ENCODE results near the gene GNB2. TPM values are rescaled to one million over a fixed set of nuclear protein-coding genes. Genes with fewer than 3 reads are reported as not detected.

The GNB2 gene
- total RNA-seq, 2 donors from 2014 or later = 292 to 312 TPM

GRCh38 chr7:100682991-100683658 lies 9.6 kb downstream of the GNB2 start:
- intact Hi-C loops (cut with DNase I) = no loop called here
- no peak for DNase-seq
- no peak overlapping the region for H3K27ac ChIP-seq
- peaks cover 31% of the 10 kb centered on the region for H3K36me3 ChIP-seq
- H3K4me1 ChIP-seq = no peaks in the 10 kb centered on the region
- H3K9ac ChIP-seq (ENCODE audit: low read depth in 2 of 2, low read length in 2 of 2) = no peak overlapping the region
- no peaks in the 10 kb centered on the region for H3K27me3 ChIP-seq
- TF ChIP-seq CTCF (IDR thresholded peaks at IDR 0.05) = no peak
- H3K9me3 ChIP-seq = no peaks in the 10 kb centered on the region
- no peak overlapping the region for H3K4me3 ChIP-seq

GRCh38 chr7:100683659-100684533 lies 10.4 kb downstream of the GNB2 start:
- no peaks in the 10 kb centered on the region for H3K9me3 ChIP-seq
- no peak overlapping the region for H3K4me3 ChIP-seq
- TF ChIP-seq CTCF (IDR thresholded peaks at IDR 0.05) = no peak
- no peak for DNase-seq
- H3K4me1 ChIP-seq = no peaks in the 10 kb centered on the region
- H3K27ac ChIP-seq = no peak overlapping the region
- H3K9ac ChIP-seq (ENCODE audit: low read depth in 2 of 2, low read length in 2 of 2) = no peak overlapping the region
- intact Hi-C loops (cut with DNase I) = no loop called here
- no peaks in the 10 kb centered on the region for H3K27me3 ChIP-seq
- peaks cover 24% of the 10 kb centered on the region for H3K36me3 ChIP-seq

- intact Hi-C loops (cut with DNase I) = no loop called here
- no peak for DNase-seq
Observed at GRCh38 chr7:100684534-100685042, 11.0 kb downstream of the GNB2 start.

GRCh38 chr7:100685049-100685605 lies 11.6 kb downstream of the GNB2 start:
- no peak for TF ChIP-seq CTCF (IDR thresholded peaks at IDR 0.05)

More at GRCh38 chr7:100684534-100685042, 11.0 kb downstream of the GNB2 start:
- Histone ChIP-seq H3K9ac (ENCODE audit: low read depth in 2 of 2, low read length in 2 of 2) (no peak overlapping the region), H3K4me3 (no peak overlapping the region), H3K36me3 (peaks cover 19% of the 10 kb centered on the region), H3K9me3 (no peaks in the 10 kb centered on the region), H3K27ac (no peak overlapping the region), H3K27me3 (no peaks in the 10 kb centered on the region), H3K4me1 (no peaks in the 10 kb centered on the region)
- TF ChIP-seq CTCF (IDR thresholded peaks at IDR 0.05) = no peak

GRCh38 chr7:100685631-100686145 lies 12.1 kb downstream of the GNB2 start:
- no peak for DNase-seq
- H3K4me3 ChIP-seq = no peak overlapping the region
- no peaks in the 10 kb centered on the region for H3K9me3 ChIP-seq
- H3K9ac ChIP-seq (ENCODE audit: low read depth in 2 of 2, low read length in 2 of 2) = no peak overlapping the region
- TF ChIP-seq CTCF (IDR thresholded peaks at IDR 0.05) = no peak
- no peaks in the 10 kb centered on the region for H3K27me3 ChIP-seq
- H3K36me3 ChIP-seq = peaks cover 19% of the 10 kb centered on the region
- no peak overlapping the region for H3K27ac ChIP-seq
- no peaks in the 10 kb centered on the region for H3K4me1 ChIP-seq
- intact Hi-C loops (cut with DNase I) = no loop called here

More at GRCh38 chr7:100685049-100685605, 11.6 kb downstream of the GNB2 start:
- H3K4me1 ChIP-seq = no peaks in the 10 kb centered on the region
- H3K4me3 ChIP-seq = no peak overlapping the region
- H3K36me3 ChIP-seq = peaks cover 19% of the 10 kb centered on the region
- no peak overlapping the region for H3K27ac ChIP-seq
- no peak for DNase-seq
- intact Hi-C loops (cut with DNase I) = no loop called here
- H3K27me3 ChIP-seq = no peaks in the 10 kb centered on the region
- H3K9me3 ChIP-seq = no peaks in the 10 kb centered on the region
- H3K9ac ChIP-seq (ENCODE audit: low read depth in 2 of 2, low read length in 2 of 2) = no peak overlapping the region
